Measurements from ENCODE around the gene UEVLD. TPM values are rescaled to one million over a fixed set of nuclear protein-coding genes. Genes with fewer than 3 reads are reported as not detected.
A peak's percentile ranks its signal among the peaks of the same experiment; 100 is the strongest.

The UEVLD gene
- total RNA-seq, 4 donors from 2014 or later, result 11.8 to 37.3 (median 28.0) TPM

GRCh38 chr11:18624161-18624560 is 35.6 kb upstream of the UEVLD start:
- Histone ChIP-seq H3K4me1 (no peaks in the 10 kb centered on the region), H3K9me3 (no peaks in the 10 kb centered on the region), H3K27ac (no peak overlapping the region), H3K27me3 (no peaks in the 10 kb centered on the region), H3K36me3 (no peaks in the 10 kb centered on the region), H3K4me3 (no peak overlapping the region)
- intact Hi-C loops (cut with DNase I; ENCODE audit: low total_unique reads), result no loop called here
- no peak for TF ChIP-seq CTCF (IDR thresholded peaks at IDR 0.05)
- TF ChIP-seq POLR2A (IDR thresholded peaks at IDR 0.05), result no peak
- DNase-seq, result no peak

DNA sequence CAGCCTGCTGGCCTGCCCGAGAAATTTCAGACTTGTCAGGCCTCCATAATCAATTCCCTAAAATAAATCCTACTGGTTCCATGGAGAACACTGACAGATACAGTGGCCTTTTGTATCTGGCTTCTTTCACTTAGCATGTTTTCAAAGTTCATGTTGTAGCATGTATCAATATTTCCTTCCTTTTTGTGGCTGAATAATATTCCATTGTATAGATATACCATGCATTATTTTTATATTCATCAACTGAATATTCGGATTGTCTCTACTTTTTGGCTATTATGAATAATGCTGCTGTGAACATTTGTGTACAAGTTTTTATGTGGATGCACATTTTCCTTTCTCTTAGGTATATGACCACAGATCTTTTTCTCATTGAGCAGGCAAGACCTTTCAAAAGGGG is 35.2 kb upstream of the UEVLD start:
- H3K4me3 ChIP-seq, result no peak overlapping the region
- H3K9me3 ChIP-seq, result no peaks in the 10 kb centered on the region
- H3K27me3 ChIP-seq, result no peaks in the 10 kb centered on the region
- no peak overlapping the region for H3K27ac ChIP-seq
- H3K36me3 ChIP-seq, result no peaks in the 10 kb centered on the region
- intact Hi-C loops (cut with DNase I; ENCODE audit: low total_unique reads), result no loop called here
- no peak for DNase-seq
- TF ChIP-seq POLR2A (IDR thresholded peaks at IDR 0.05) (no peak), CTCF (IDR thresholded peaks at IDR 0.05) (no peak)
- no peaks in the 10 kb centered on the region for H3K4me1 ChIP-seq

DNA sequence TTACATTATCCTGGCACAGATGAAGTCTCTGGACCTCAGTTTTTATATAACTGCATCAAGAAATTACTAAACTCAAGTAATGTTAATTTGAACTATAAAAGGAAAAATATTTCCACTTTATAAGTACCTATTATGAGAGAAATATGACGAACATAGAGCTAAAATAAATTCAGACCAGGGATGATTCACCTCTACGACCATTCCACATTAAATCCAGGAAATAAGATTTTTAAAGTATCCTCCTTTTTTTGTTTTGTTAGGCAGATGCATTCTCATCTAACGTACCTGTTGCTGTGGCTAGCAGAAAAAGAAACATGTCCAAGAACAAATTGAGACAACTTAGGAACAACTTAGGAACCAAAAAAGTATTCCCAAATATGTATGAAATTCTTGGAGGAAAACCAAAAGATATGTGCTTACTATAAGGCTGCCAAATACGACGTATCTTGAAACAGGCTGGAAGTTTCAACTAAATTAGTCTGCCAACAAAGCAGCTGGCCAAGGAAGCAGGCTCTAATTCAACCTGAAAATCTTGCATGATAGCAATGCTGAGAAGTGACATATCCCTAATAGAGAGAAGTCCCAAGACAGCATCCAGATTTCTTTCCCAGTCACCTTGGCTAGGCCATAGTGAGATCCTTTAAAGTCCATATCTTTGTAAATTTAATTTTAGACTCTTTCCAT is 29.9 kb upstream of the UEVLD start:
- TF ChIP-seq POLR2A (IDR thresholded peaks at IDR 0.05) (no peak), CTCF (IDR thresholded peaks at IDR 0.05) (no peak)
- Histone ChIP-seq H3K27me3 (no peaks in the 10 kb centered on the region), H3K4me3 (no peak overlapping the region), H3K4me1 (no peaks in the 10 kb centered on the region), H3K27ac (peak overlapping the region in 1 of 2 donors; percentile 52), H3K36me3 (no peaks in the 10 kb centered on the region), H3K9me3 (no peaks in the 10 kb centered on the region)
- DNase-seq, result no peak
- intact Hi-C loops (cut with DNase I; ENCODE audit: low total_unique reads), result no loop called here

GRCh38 chr11:18617688-18618341 is 29.3 kb upstream of the UEVLD start:
- intact Hi-C loops (cut with DNase I; ENCODE audit: low total_unique reads), result no loop called here
- no peaks in the 10 kb centered on the region for H3K27me3 ChIP-seq
- H3K36me3 ChIP-seq, result no peaks in the 10 kb centered on the region
- no peaks in the 10 kb centered on the region for H3K4me1 ChIP-seq
- no peak for DNase-seq
- peak overlapping the region; percentile 28 to 52 for H3K27ac ChIP-seq
- no peak overlapping the region for H3K4me3 ChIP-seq
- no peaks in the 10 kb centered on the region for H3K9me3 ChIP-seq
- TF ChIP-seq CTCF (IDR thresholded peaks at IDR 0.05) (no peak), POLR2A (IDR thresholded peaks at IDR 0.05) (no peak)

DNA sequence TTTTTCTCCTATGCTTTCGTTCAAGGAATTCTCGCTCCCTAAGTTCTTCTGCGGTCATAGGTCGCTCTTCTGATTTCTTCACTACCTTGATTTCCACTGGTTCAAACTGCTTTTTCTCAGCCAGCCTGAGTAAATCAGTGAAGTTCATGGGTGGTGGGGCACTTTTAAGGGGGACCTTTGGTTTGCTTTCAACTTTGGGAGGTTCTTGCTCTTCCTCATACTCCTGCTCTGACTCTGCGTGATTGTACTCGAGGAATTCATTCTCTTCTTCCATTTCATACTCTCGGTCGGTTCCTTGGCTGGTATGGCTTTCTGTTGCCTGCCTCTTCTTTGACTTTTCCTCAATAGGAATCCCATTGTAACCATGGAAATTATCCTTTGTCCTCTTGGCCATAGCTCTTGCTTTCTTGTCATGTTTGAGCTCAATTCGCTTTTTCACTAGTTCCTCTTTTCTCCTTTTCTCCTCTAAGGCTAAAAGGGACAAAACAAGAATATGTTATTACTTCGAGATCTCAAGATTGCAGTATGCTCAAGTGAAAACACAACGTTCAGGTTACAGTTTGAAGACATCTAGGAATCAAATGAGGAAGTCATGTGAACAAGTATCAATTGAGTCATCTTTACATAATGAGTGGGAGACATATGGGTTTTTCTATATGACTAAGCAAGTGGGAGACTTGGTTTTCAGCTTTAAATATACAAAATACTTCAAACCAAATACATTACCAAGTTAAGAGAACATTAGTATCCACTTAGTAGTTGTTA is 27.3 kb upstream of the UEVLD start:
- Histone ChIP-seq H3K27ac (no peak overlapping the region), H3K27me3 (no peaks in the 10 kb centered on the region), H3K36me3 (no peaks in the 10 kb centered on the region), H3K9me3 (no peaks in the 10 kb centered on the region), H3K4me1 (no peaks in the 10 kb centered on the region), H3K4me3 (no peak overlapping the region)
- intact Hi-C loops (cut with DNase I; ENCODE audit: low total_unique reads), result no loop called here
- no peak for DNase-seq
- TF ChIP-seq CTCF (IDR thresholded peaks at IDR 0.05) (no peak), POLR2A (IDR thresholded peaks at IDR 0.05) (no peak)
